PC-3 (cell line): ENCODE measurements around the gene BFSP2. TPM values are rescaled to one million over a fixed set of nuclear protein-coding genes. Genes with fewer than 3 reads are reported as not detected.

Experiments used
- ATAC-seq: fragments of 200-7000 bp; cut with Tn5 transposase; 2 replicates; pipeline ENCODE4 v1.9.1; 2020; ENCODE audit warnings: mild to moderate bottlenecking, moderate library complexity
- BruUV-seq: library from RNA; stranded (reverse); fragments of 400-500 nt; replicated peaks from 2 replicates; lab custom pipeline; 2021; lab: Mats Ljungman, UMichigan
- CTCF ChIA-PET: fragments of 300-600 bp; sonication (Branson Sonifier 250); formaldehyde crosslinking; loops from one replicate; lab custom pipeline; 2022; ENCODE audit warnings: antibody characterized with exemption; lab: Charles Lee
- POLR2A ChIA-PET: fragments of 300-600 bp; sonication (Branson Sonifier 250); formaldehyde crosslinking; loops from one replicate; lab custom pipeline; 2022; ENCODE audit warnings: antibody characterized with exemption; ENCODE audit not compliant: unreplicated experiment; lab: Charles Lee
- DNase-seq: peaks from one replicate; pipeline ENCODE4 v3.0.0-alpha.2; 2015
- H2AFZ ChIP-seq: fragments of 300-600 bp; sonication (generic); 2 replicates; pipeline ENCODE4 v1.6.0; 2016; ENCODE audit warnings: antibody characterized with exemption, low read length
- H3F3A ChIP-seq: fragments of 300-600 bp; sonication (generic); one replicate; pipeline ENCODE4 v1.6.0; 2017; ENCODE audit warnings: antibody characterized with exemption, low read length, control low read depth, mild to moderate bottlenecking; ENCODE audit not compliant: unreplicated experiment
- H3K27ac ChIP-seq: fragments of 300-600 bp; sonication (generic); 2 replicates; pipeline ENCODE4 v1.5.1; 2016; ENCODE audit warnings: mild to moderate bottlenecking, low read length
- H3K27me3 ChIP-seq: fragments of 300-600 bp; sonication (generic); 2 replicates; pipeline ENCODE4 v1.6.1; 2016; ENCODE audit warnings: low read length, mixed read lengths
- H3K36me3 ChIP-seq: fragments of 300-600 bp; sonication (generic); 2 replicates; pipeline ENCODE4 v1.6.1; 2016; ENCODE audit warnings: low read depth, mixed run types, low read length, mixed read lengths
- H3K4me1 ChIP-seq: fragments of 300-600 bp; sonication (generic); 2 replicates; pipeline ENCODE4 v1.5.1; 2016; ENCODE audit warnings: low read length; ENCODE audit not compliant: insufficient read depth
- H3K4me2 ChIP-seq: fragments of 300-600 bp; sonication (generic); 2 replicates; pipeline ENCODE4 v1.6.0; 2016; ENCODE audit warnings: low read length
- H3K4me3 ChIP-seq: fragments of 300-600 bp; sonication (generic); 2 replicates; pipeline ENCODE4 v1.5.1; 2016; ENCODE audit warnings: mild to moderate bottlenecking, low read length, mixed read lengths
- H3K79me2 ChIP-seq: fragments of 300-600 bp; sonication (generic); 2 replicates; pipeline ENCODE4 v1.6.1; 2017; ENCODE audit warnings: low read length, mixed read lengths
- H3K9ac ChIP-seq: fragments of 300-600 bp; sonication (generic); 2 replicates; pipeline ENCODE4 v1.6.0; 2016; ENCODE audit warnings: mild to moderate bottlenecking, low read length
- H3K9me2 ChIP-seq: fragments of 300-600 bp; sonication (generic); replicated peaks from 2 replicates; pipeline ENCODE4 v1.6.1; 2016; ENCODE audit warnings: mixed run types, low read length, mixed read lengths
- H3K9me3 ChIP-seq: fragments of 300-600 bp; sonication (generic); 2 replicates; pipeline ENCODE4 v1.6.1; 2016; ENCODE audit warnings: low read length, mixed read lengths
- H4K20me1 ChIP-seq: fragments of 300-600 bp; sonication (generic); 2 replicates; pipeline ENCODE4 v1.6.1; 2016; ENCODE audit warnings: low read length, mixed read lengths
- EZH2 ChIP-seq: fragments of 300-600 bp; sonication (generic); IDR thresholded peaks from one replicate; pipeline ENCODE4 v1.6.1; 2017; ENCODE audit warnings: antibody characterized with exemption, mild to moderate bottlenecking, low read length; ENCODE audit not compliant: unreplicated experiment
- EZH2phosphoT487 ChIP-seq: fragments of 300-600 bp; sonication (generic); IDR thresholded peaks from 2 replicates; pipeline ENCODE4 v1.6.1; 2018; ENCODE audit warnings: mild to moderate bottlenecking, antibody characterized with exemption, low read length, borderline replicate concordance
- intact Hi-C: fragments of 100-400 bp; cut with micrococcal nuclease; formaldehyde crosslinking; loops from 2 replicates; pipeline ENCODE4 v1.9.0; 2023
- total RNA-seq: library from RNA; depleted of rRNA; stranded (reverse); fragments of >200 nt; gene quantifications from 2 replicates; pipeline ENCODE4 v1.2.3, GENCODE V29; 2014
- TF ChIP-seq, protein P1 (sequence below): fragments of 300-600 bp; sonication (generic); conservative IDR thresholded peaks from 2 replicates; pipeline ENCODE4 v1.5.1; 2017; ENCODE audit warnings: antibody characterized with exemption, low read depth, mild to moderate bottlenecking, low read length

The BFSP2 gene
- total RNA-seq, 1 experiment from 2014 or later: not detected

- no peaks in the 10 kb centered on the region for H4K20me1 ChIP-seq
- H3K9ac ChIP-seq: no peak overlapping the region
- no peak for TF ChIP-seq EZH2
- no peak for TF ChIP-seq EZH2phosphoT487
- TF ChIP-seq, protein P1, sequence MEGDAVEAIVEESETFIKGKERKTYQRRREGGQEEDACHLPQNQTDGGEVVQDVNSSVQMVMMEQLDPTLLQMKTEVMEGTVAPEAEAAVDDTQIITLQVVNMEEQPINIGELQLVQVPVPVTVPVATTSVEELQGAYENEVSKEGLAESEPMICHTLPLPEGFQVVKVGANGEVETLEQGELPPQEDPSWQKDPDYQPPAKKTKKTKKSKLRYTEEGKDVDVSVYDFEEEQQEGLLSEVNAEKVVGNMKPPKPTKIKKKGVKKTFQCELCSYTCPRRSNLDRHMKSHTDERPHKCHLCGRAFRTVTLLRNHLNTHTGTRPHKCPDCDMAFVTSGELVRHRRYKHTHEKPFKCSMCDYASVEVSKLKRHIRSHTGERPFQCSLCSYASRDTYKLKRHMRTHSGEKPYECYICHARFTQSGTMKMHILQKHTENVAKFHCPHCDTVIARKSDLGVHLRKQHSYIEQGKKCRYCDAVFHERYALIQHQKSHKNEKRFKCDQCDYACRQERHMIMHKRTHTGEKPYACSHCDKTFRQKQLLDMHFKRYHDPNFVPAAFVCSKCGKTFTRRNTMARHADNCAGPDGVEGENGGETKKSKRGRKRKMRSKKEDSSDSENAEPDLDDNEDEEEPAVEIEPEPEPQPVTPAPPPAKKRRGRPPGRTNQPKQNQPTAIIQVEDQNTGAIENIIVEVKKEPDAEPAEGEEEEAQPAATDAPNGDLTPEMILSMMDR: no peak
- H3K4me3 ChIP-seq: no peak overlapping the region
- H3F3A ChIP-seq: no peaks in the 10 kb centered on the region
- H3K36me3 ChIP-seq: no peaks in the 10 kb centered on the region
- H2AFZ ChIP-seq: no peak overlapping the region
- ATAC-seq: no peak
- no peaks in the 10 kb centered on the region for H3K79me2 ChIP-seq
- ChIA-PET CTCF (no interaction called here), POLR2A (no interaction called here)
- intact Hi-C loops: no loop called here
- no peaks in the 10 kb centered on the region for H3K9me3 ChIP-seq
- no peaks in the 10 kb centered on the region for H3K9me2 ChIP-seq
- DNase-seq: no peak
- peaks cover 34% of the 10 kb centered on the region for H3K27me3 ChIP-seq
- H3K4me1 ChIP-seq: no peaks in the 10 kb centered on the region
- H3K4me2 ChIP-seq: no peak overlapping the region
- BruUV-seq: no TSS peak
- H3K27ac ChIP-seq: no peak overlapping the region
Measured at GRCh38 chr3:133361011-133361410, 38.8 kb upstream of the BFSP2 start.

- intact Hi-C loops: no loop called here
- no peaks in the 10 kb centered on the region for H3K9me3 ChIP-seq
- H3K4me2 ChIP-seq: no peak overlapping the region
- H4K20me1 ChIP-seq: no peaks in the 10 kb centered on the region
- no peaks in the 10 kb centered on the region for H3F3A ChIP-seq
- no peak overlapping the region for H3K4me3 ChIP-seq
- peaks cover 36% of the 10 kb centered on the region for H3K27me3 ChIP-seq
- H3K27ac ChIP-seq: no peak overlapping the region
- POLR2A ChIA-PET: no interaction called here
- no peaks in the 10 kb centered on the region for H3K4me1 ChIP-seq
- DNase-seq (no peak), ATAC-seq (no peak)
- no peak overlapping the region for H2AFZ ChIP-seq
- no peaks in the 10 kb centered on the region for H3K79me2 ChIP-seq
- H3K9me2 ChIP-seq: no peaks in the 10 kb centered on the region
- BruUV-seq: no TSS peak
- TF ChIP-seq EZH2phosphoT487: no peak
- TF ChIP-seq, protein P1: no peak
- no peak for TF ChIP-seq EZH2
- H3K9ac ChIP-seq: no peak overlapping the region
- CTCF ChIA-PET: no interaction called here
- no peaks in the 10 kb centered on the region for H3K36me3 ChIP-seq
Measured at GRCh38 chr3:133361435-133361834, 38.4 kb upstream of the BFSP2 start.

DNA sequence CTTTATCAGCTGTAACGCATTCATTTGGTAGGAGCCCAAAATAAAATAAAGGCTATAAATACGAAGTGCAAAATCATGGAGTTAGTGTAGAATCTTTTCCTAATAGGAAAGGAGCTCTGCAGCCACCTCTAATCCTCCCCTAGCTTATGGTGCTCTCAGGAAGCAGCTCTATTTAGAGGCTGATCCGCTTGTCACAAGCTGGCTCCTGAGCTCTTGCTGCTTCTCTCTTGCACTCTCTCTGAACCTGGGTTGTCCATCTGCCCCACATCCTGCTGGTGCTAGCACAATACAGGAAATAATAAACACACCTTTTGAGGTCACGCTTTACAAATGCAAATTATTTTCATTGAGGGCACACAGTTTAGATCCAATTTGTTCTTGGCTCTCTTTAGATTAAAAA is 37.3 kb upstream of the BFSP2 start:
- intact Hi-C loops: no loop called here

More for the DNA sequence above, 37.3 kb upstream of the BFSP2 start:
- ChIA-PET POLR2A (no interaction called here), CTCF (no interaction called here)
- H3K4me2 ChIP-seq: no peak overlapping the region
- peaks cover 37% of the 10 kb centered on the region for H3K27me3 ChIP-seq
- TF ChIP-seq EZH2phosphoT487 (no peak), EZH2 (no peak)
- TF ChIP-seq, protein P1: no peak
- no peaks in the 10 kb centered on the region for H4K20me1 ChIP-seq
- no peak for ATAC-seq
- H3K4me3 ChIP-seq: no peak overlapping the region
- no peak overlapping the region for H2AFZ ChIP-seq
- no peaks in the 10 kb centered on the region for H3F3A ChIP-seq
- H3K9me3 ChIP-seq: no peaks in the 10 kb centered on the region
- no peaks in the 10 kb centered on the region for H3K4me1 ChIP-seq
- H3K9ac ChIP-seq: no peak overlapping the region
- no TSS peak for BruUV-seq
- no peaks in the 10 kb centered on the region for H3K79me2 ChIP-seq
- H3K27ac ChIP-seq: no peak overlapping the region
- H3K9me2 ChIP-seq: no peaks in the 10 kb centered on the region
- no peak for DNase-seq
- no peaks in the 10 kb centered on the region for H3K36me3 ChIP-seq
